Tibial nerve (tissue), 4 donors: Measurements from ENCODE around the gene FGGY. TPM values are rescaled to one million over a fixed set of nuclear protein-coding genes. Genes with fewer than 3 reads are reported as not detected.
"Not testable (repeated sequence)": the region's sequence is repeated elsewhere in the genome, so short reads cannot be mapped to it uniquely, and the experiment has no call there.

Experiments used
- DNase-seq, 2 donors: peaks; one replicate each; pipeline ENCODE4 v3.0.0-alpha.2; 2019; ENCODE audit warnings: low spot score in 2 of 2
- H3K27ac ChIP-seq, 4 donors: fragments of 200-600 bp; sonication (generic) in 3 of 4; one replicate each; pipeline ENCODE4 v1.5.1; 2017 to 2019; ENCODE audit warnings: mild to moderate bottlenecking in 1 of 4
- H3K27me3 ChIP-seq, 2 donors: fragments of 200-600 bp; sonication (generic) in 1 of 2; one replicate each; pipeline versions ENCODE4 v1.5.1 to v1.6.0; 2017 to 2019
- H3K36me3 ChIP-seq, 3 donors: fragments of 200-600 bp; sonication (generic); one replicate each; pipeline ENCODE4 v1.5.1; 2018 to 2019
- H3K4me1 ChIP-seq, 4 donors: fragments of 200-600 bp; sonication (generic) in 3 of 4; one replicate each; pipeline ENCODE4 v1.5.1; 2017 to 2019
- H3K4me3 ChIP-seq, 4 donors: fragments of 200-600 bp; sonication (generic) in 3 of 4; one replicate each; pipeline ENCODE4 v1.5.1; 2017 to 2019; ENCODE audit warnings: mild to moderate bottlenecking in 1 of 4, moderate library complexity in 1 of 4
- H3K9me3 ChIP-seq, 4 donors: fragments of 200-600 bp; sonication (generic) in 3 of 4; one replicate each; pipeline ENCODE4 v1.5.1; 2017 to 2019
- EP300 ChIP-seq, 2 donors: sonication (generic); formaldehyde crosslinking; IDR thresholded peaks; one replicate each; pipeline ENCODE4 v1.6.1; 2017; ENCODE audit warnings: antibody characterized with exemption in 2 of 2, mild to moderate bottlenecking in 1 of 2
- POLR2A ChIP-seq, 2 donors: fragments of 450-650 bp; IDR thresholded peaks; one replicate each; pipeline ENCODE4 v1.6.1; 2017; ENCODE audit warnings: antibody characterized with exemption in 2 of 2, mild to moderate bottlenecking in 2 of 2, moderate library complexity in 2 of 2
- WGBS, 2 donors: methylation state at CpG; one replicate each; pipeline ENCODE4 v1.1.5; 2018; 5-methylcytosine and 5-hydroxymethylcytosine counted together
- total RNA-seq, 4 donors: library from RNA; depleted of rRNA; stranded (reverse); fragments of >200 nt; gene quantifications; one replicate each; pipeline ENCODE4 v1.1.0, GENCODE V29; 2016
- TF ChIP-seq, protein P1 (sequence below), 5 experiments: fragments of 200-600 bp in 3 of 5; fragments of 450-650 bp in 2 of 5; sonication (generic) in 3 of 5; IDR thresholded peaks; one replicate each; pipeline ENCODE4 v1.5.1; 2016 to 2019; ENCODE audit warnings: antibody characterized with exemption in 5 of 5, mild to moderate bottlenecking in 3 of 5, moderate library complexity in 2 of 5

The FGGY gene
- total RNA-seq, 4 donors from 2014 or later, result 27.0 to 40.6 (median 32.9) TPM

GRCh38 chr1:59526240-59526639 is 229.3 kb downstream of the FGGY start:
- H3K4me3 ChIP-seq, result no peak overlapping the region
- no peaks in the 10 kb centered on the region for H3K36me3 ChIP-seq
- H3K27me3 ChIP-seq, result no peaks in the 10 kb centered on the region
- DNase-seq, result no peak
- no peaks in the 10 kb centered on the region for H3K9me3 ChIP-seq
- WGBS, 2 donors, result 64 to 89% methylated on average over 1 of the region's 1 CpG
- peaks cover 0 to 6% (median 1%) of the 10 kb centered on the region in 4 donors for H3K4me1 ChIP-seq
- no peak overlapping the region for H3K27ac ChIP-seq
- TF ChIP-seq, protein P1, sequence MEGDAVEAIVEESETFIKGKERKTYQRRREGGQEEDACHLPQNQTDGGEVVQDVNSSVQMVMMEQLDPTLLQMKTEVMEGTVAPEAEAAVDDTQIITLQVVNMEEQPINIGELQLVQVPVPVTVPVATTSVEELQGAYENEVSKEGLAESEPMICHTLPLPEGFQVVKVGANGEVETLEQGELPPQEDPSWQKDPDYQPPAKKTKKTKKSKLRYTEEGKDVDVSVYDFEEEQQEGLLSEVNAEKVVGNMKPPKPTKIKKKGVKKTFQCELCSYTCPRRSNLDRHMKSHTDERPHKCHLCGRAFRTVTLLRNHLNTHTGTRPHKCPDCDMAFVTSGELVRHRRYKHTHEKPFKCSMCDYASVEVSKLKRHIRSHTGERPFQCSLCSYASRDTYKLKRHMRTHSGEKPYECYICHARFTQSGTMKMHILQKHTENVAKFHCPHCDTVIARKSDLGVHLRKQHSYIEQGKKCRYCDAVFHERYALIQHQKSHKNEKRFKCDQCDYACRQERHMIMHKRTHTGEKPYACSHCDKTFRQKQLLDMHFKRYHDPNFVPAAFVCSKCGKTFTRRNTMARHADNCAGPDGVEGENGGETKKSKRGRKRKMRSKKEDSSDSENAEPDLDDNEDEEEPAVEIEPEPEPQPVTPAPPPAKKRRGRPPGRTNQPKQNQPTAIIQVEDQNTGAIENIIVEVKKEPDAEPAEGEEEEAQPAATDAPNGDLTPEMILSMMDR (IDR thresholded peaks at IDR 0.05), result no peak
- TF ChIP-seq EP300 (IDR thresholded peaks at IDR 0.05) (no peak), POLR2A (IDR thresholded peaks at IDR 0.05) (no peak)

GRCh38 chr1:59528471-59528870 is 231.6 kb downstream of the FGGY start:
- TF ChIP-seq, protein P1 (IDR thresholded peaks at IDR 0.05), result no peak
- no peak for TF ChIP-seq EP300 (IDR thresholded peaks at IDR 0.05)
- no peak for TF ChIP-seq POLR2A (IDR thresholded peaks at IDR 0.05)
- H3K9me3 ChIP-seq, result no peaks in the 10 kb centered on the region
- 86 to 89% methylated on average over 3 of the region's 3 CpGs for WGBS, 2 donors
- H3K27me3 ChIP-seq, result no peaks in the 10 kb centered on the region
- DNase-seq, result no peak
- H3K4me1 ChIP-seq, result no peaks in the 10 kb centered on the region
- no peaks in the 10 kb centered on the region for H3K36me3 ChIP-seq
- no peak overlapping the region for H3K27ac ChIP-seq
- H3K4me3 ChIP-seq, result no peak overlapping the region

DNA sequence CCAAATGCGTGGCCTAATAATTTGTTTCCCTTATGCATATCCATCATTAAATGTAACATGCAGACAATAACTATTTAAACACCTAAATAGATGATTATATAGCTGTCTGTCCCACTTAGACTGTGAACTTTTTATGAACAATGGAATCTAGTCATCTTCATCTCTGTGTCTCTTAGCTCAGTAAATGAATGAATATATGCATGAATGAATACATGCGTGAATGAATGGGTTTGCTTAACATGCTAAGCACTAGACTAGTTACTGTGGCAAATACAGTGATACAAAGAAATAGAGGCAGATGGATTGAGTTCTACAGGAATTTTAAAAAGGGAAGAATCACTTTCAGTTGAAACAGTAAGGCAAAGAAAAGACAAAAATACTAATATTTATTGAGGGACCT is 232.0 kb downstream of the FGGY start:
- Histone ChIP-seq H3K9me3 (no peaks in the 10 kb centered on the region), H3K4me3 (no peak overlapping the region), H3K4me1 (no peaks in the 10 kb centered on the region), H3K27ac (no peak overlapping the region), H3K36me3 (no peaks in the 10 kb centered on the region), H3K27me3 (no peaks in the 10 kb centered on the region)
- no peak for TF ChIP-seq POLR2A (IDR thresholded peaks at IDR 0.05)
- TF ChIP-seq, protein P1 (IDR thresholded peaks at IDR 0.05), result no peak
- TF ChIP-seq EP300 (IDR thresholded peaks at IDR 0.05), result no peak
- no peak for DNase-seq
- 90 to 93% methylated on average over 2 of the region's 2 CpGs for whole genome bisulfite sequencing, 2 donors

DNA sequence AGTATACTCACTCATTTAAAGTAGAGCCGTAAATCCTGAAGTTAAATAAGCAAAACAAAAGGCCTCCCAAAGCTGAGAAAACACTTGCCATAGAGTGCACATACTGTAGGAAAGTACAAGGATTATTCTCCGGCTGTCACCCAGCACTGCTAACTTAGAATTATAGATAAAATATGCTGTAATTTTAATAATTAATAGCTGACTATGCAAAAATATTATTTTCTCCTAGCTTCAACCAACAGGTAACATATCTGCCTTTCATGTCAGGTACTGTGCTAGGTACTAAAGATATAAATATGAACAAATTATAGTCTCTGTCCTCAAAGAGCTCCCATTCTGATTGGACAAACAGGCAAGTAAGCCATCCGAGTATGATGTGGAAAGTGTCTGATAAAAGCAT is 233.2 kb downstream of the FGGY start:
- H3K27ac ChIP-seq, result no peak overlapping the region
- no peaks in the 10 kb centered on the region for H3K36me3 ChIP-seq
- no peaks in the 10 kb centered on the region for H3K27me3 ChIP-seq
- H3K9me3 ChIP-seq, result no peaks in the 10 kb centered on the region
- TF ChIP-seq POLR2A (IDR thresholded peaks at IDR 0.05), result no peak
- TF ChIP-seq, protein P1 (IDR thresholded peaks at IDR 0.05), result no peak
- TF ChIP-seq EP300 (IDR thresholded peaks at IDR 0.05), result no peak
- DNase-seq, result no peak
- WGBS, 2 donors, result 94 to 98% methylated on average over 3 of the region's 3 CpGs
- no peak overlapping the region for H3K4me3 ChIP-seq
- H3K4me1 ChIP-seq, result no peaks in the 10 kb centered on the region

DNA sequence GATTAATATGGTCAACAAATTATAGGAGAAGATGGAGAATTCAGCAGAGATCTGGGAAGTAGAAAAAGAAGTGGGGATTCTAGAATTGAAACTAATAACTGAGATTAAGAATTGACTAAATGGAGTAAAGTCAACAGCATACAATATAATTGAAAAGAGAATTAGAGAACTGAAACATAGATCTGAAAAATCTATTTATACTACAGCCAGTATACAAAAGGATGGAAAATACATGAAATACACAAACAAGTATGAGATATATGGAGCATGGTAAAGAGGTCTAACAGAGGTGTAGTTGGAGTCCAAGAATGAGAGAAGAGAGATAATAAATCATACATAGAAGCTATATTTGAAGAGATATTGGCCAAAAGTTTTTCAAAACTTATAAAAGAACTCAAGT is 235.2 kb downstream of the FGGY start:
- Histone ChIP-seq H3K36me3 (no peaks in the 10 kb centered on the region), H3K27ac (no peak overlapping the region), H3K4me3 (no peak overlapping the region), H3K4me1 (no peaks in the 10 kb centered on the region), H3K9me3 (no peaks in the 10 kb centered on the region), H3K27me3 (no peaks in the 10 kb centered on the region)
- no peak for DNase-seq
- TF ChIP-seq EP300 (IDR thresholded peaks at IDR 0.05), result no peak
- no peak for TF ChIP-seq POLR2A (IDR thresholded peaks at IDR 0.05)
- TF ChIP-seq, protein P1 (IDR thresholded peaks at IDR 0.05), result no peak

DNA sequence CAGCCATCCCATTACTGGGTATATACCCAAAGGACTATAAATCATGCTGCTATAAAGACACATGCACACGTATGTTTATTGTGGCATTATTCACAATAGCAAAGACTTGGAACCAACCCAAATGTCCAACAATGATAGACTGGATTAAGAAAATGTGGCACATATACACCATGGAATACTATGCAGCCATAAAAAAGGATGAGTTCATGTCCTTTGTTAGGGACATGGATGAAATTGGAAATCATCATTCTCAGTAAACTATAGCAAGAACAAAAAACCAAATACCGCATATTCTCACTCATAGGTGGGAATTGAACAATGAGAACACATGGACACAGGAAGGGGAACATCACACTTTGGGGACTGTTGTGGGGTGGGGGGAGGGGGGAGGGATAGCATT is 241.6 kb downstream of the FGGY start:
- WGBS, 2 donors, result 79 to 100% methylated on average over 1 of the region's 2 CpGs
- not testable (repeated sequence) for H3K27me3 ChIP-seq, H3K36me3 ChIP-seq, H3K27ac ChIP-seq, DNase-seq, H3K9me3 ChIP-seq, H3K4me1 ChIP-seq, H3K4me3 ChIP-seq
